ENCODE data around the gene TAS2R13.

The TAS2R13 gene

GRCh38 chr12:10928746-10929286, 19.5 kb upstream of the TAS2R13 start, which contains the start of gene PRH2:
TSS of gene PRH2 (plus strand) at chr12:10929236. CDS start at chr12:10929274, 38 bp downstream.
- H3K4me1 ChIP-seq (ENCODE audit: control insufficient read depth in 2 of 2, insufficient read depth in 2 of 2, low read length in 2 of 2), result no peaks in the 10 kb centered on the region
- H3K9ac ChIP-seq (ENCODE audit: low read depth in 1 of 2, low read length in 2 of 2), result no peak within 1 kb of the TSS
- H3K36me3 ChIP-seq (ENCODE audit: control insufficient read depth in 2 of 2, insufficient read depth in 2 of 2, low read length in 2 of 2), result no peaks in the 10 kb centered on the region
- no peaks in the 10 kb centered on the region for H3K27me3 ChIP-seq (ENCODE audit: control insufficient read depth in 2 of 2, insufficient read depth in 2 of 2, low read length in 2 of 2)
- H3K9me3 ChIP-seq (ENCODE audit: control insufficient read depth in 2 of 2, low read length in 2 of 2), result no peaks in the 10 kb centered on the region
- no peak within 1 kb of the TSS for H3K27ac ChIP-seq (ENCODE audit: low read depth in 2 of 2, low read length in 2 of 2)
- no peak within 1 kb of the TSS for H3K4me3 ChIP-seq (ENCODE audit: low read length in 2 of 2)

GRCh38 chr12:10926269-10926668, 16.9 kb upstream of the TAS2R13 start:
- Histone ChIP-seq H3K4me3 (ENCODE audit: low read length in 2 of 2) (no peak overlapping the region), H3K4me1 (ENCODE audit: control insufficient read depth in 2 of 2, insufficient read depth in 2 of 2, low read length in 2 of 2) (no peaks in the 10 kb centered on the region), H3K9me3 (ENCODE audit: control insufficient read depth in 2 of 2, low read length in 2 of 2) (no peaks in the 10 kb centered on the region), H3K36me3 (ENCODE audit: control insufficient read depth in 2 of 2, insufficient read depth in 2 of 2, low read length in 2 of 2) (no peaks in the 10 kb centered on the region), H3K27ac (ENCODE audit: low read depth in 2 of 2, low read length in 2 of 2) (no peak overlapping the region), H3K27me3 (ENCODE audit: control insufficient read depth in 2 of 2, insufficient read depth in 2 of 2, low read length in 2 of 2) (no peaks in the 10 kb centered on the region), H3K9ac (ENCODE audit: low read depth in 1 of 2, low read length in 2 of 2) (no peak overlapping the region)

GRCh38 chr12:10919809-10920208, 10.4 kb upstream of the TAS2R13 start:
- Histone ChIP-seq H3K9ac (ENCODE audit: low read depth in 1 of 2, low read length in 2 of 2) (no peak overlapping the region), H3K36me3 (ENCODE audit: control insufficient read depth in 2 of 2, insufficient read depth in 2 of 2, low read length in 2 of 2) (no peaks in the 10 kb centered on the region), H3K4me3 (ENCODE audit: low read length in 2 of 2) (no peak overlapping the region), H3K9me3 (ENCODE audit: control insufficient read depth in 2 of 2, low read length in 2 of 2) (no peaks in the 10 kb centered on the region), H3K27ac (ENCODE audit: low read depth in 2 of 2, low read length in 2 of 2) (no peak overlapping the region), H3K4me1 (ENCODE audit: control insufficient read depth in 2 of 2, insufficient read depth in 2 of 2, low read length in 2 of 2) (no peaks in the 10 kb centered on the region), H3K27me3 (ENCODE audit: control insufficient read depth in 2 of 2, insufficient read depth in 2 of 2, low read length in 2 of 2) (no peaks in the 10 kb centered on the region)

GRCh38 chr12:10910380-10910779, 1.0 kb upstream of the TAS2R13 start:
- Histone ChIP-seq H3K27me3 (ENCODE audit: control insufficient read depth in 2 of 2, insufficient read depth in 2 of 2, low read length in 2 of 2) (no peaks in the 10 kb centered on the region), H3K9ac (ENCODE audit: low read depth in 1 of 2, low read length in 2 of 2) (no peak overlapping the region), H3K4me1 (ENCODE audit: control insufficient read depth in 2 of 2, insufficient read depth in 2 of 2, low read length in 2 of 2) (no peaks in the 10 kb centered on the region), H3K36me3 (ENCODE audit: control insufficient read depth in 2 of 2, insufficient read depth in 2 of 2, low read length in 2 of 2) (no peaks in the 10 kb centered on the region), H3K27ac (ENCODE audit: low read depth in 2 of 2, low read length in 2 of 2) (no peak overlapping the region), H3K9me3 (ENCODE audit: control insufficient read depth in 2 of 2, low read length in 2 of 2) (no peaks in the 10 kb centered on the region), H3K4me3 (ENCODE audit: low read length in 2 of 2) (no peak overlapping the region)

- no peaks in the 10 kb centered on the region for H3K27me3 ChIP-seq (ENCODE audit: control insufficient read depth in 2 of 2, insufficient read depth in 2 of 2, low read length in 2 of 2)
- no peaks in the 10 kb centered on the region for H3K4me1 ChIP-seq (ENCODE audit: control insufficient read depth in 2 of 2, insufficient read depth in 2 of 2, low read length in 2 of 2)
- H3K9me3 ChIP-seq (ENCODE audit: control insufficient read depth in 2 of 2, low read length in 2 of 2), result peaks cover 3 to 4% of the 10 kb centered on the region in 2 donors
- no peaks in the 10 kb centered on the region for H3K36me3 ChIP-seq (ENCODE audit: control insufficient read depth in 2 of 2, insufficient read depth in 2 of 2, low read length in 2 of 2)
- H3K27ac ChIP-seq (ENCODE audit: low read depth in 2 of 2, low read length in 2 of 2), result no peak overlapping the region
- no peak overlapping the region for H3K4me3 ChIP-seq (ENCODE audit: low read length in 2 of 2)
- no peak overlapping the region for H3K9ac ChIP-seq (ENCODE audit: low read depth in 1 of 2, low read length in 2 of 2)
Measured at GRCh38 chr12:10904686-10905085, 4.7 kb downstream of the TAS2R13 start.

GRCh38 chr12:10901427-10901826, 7.9 kb downstream of the TAS2R13 start:
- Histone ChIP-seq H3K27me3 (ENCODE audit: control insufficient read depth in 2 of 2, insufficient read depth in 2 of 2, low read length in 2 of 2) (no peaks in the 10 kb centered on the region), H3K4me1 (ENCODE audit: control insufficient read depth in 2 of 2, insufficient read depth in 2 of 2, low read length in 2 of 2) (no peaks in the 10 kb centered on the region), H3K4me3 (ENCODE audit: low read length in 2 of 2) (no peak overlapping the region), H3K36me3 (ENCODE audit: control insufficient read depth in 2 of 2, insufficient read depth in 2 of 2, low read length in 2 of 2) (no peaks in the 10 kb centered on the region), H3K9ac (ENCODE audit: low read depth in 1 of 2, low read length in 2 of 2) (no peak overlapping the region), H3K9me3 (ENCODE audit: control insufficient read depth in 2 of 2, low read length in 2 of 2) (peaks cover 3 to 4% of the 10 kb centered on the region in 2 donors), H3K27ac (ENCODE audit: low read depth in 2 of 2, low read length in 2 of 2) (no peak overlapping the region)

- no peak overlapping the region for H3K27ac ChIP-seq (ENCODE audit: low read depth in 2 of 2, low read length in 2 of 2)
- H3K9me3 ChIP-seq (ENCODE audit: control insufficient read depth in 2 of 2, low read length in 2 of 2), result peaks cover 3 to 4% of the 10 kb centered on the region in 2 donors
- no peak overlapping the region for H3K4me3 ChIP-seq (ENCODE audit: low read length in 2 of 2)
- H3K27me3 ChIP-seq (ENCODE audit: control insufficient read depth in 2 of 2, insufficient read depth in 2 of 2, low read length in 2 of 2), result no peaks in the 10 kb centered on the region
- no peaks in the 10 kb centered on the region for H3K36me3 ChIP-seq (ENCODE audit: control insufficient read depth in 2 of 2, insufficient read depth in 2 of 2, low read length in 2 of 2)
- no peaks in the 10 kb centered on the region for H3K4me1 ChIP-seq (ENCODE audit: control insufficient read depth in 2 of 2, insufficient read depth in 2 of 2, low read length in 2 of 2)
- H3K9ac ChIP-seq (ENCODE audit: low read depth in 1 of 2, low read length in 2 of 2), result no peak overlapping the region
Measured at GRCh38 chr12:10900972-10901371, 8.4 kb downstream of the TAS2R13 start.

GRCh38 chr12:10900530-10900929, 8.8 kb downstream of the TAS2R13 start:
- peaks cover 3 to 4% of the 10 kb centered on the region in 2 donors for H3K9me3 ChIP-seq (ENCODE audit: control insufficient read depth in 2 of 2, low read length in 2 of 2)
- no peak overlapping the region for H3K27ac ChIP-seq (ENCODE audit: low read depth in 2 of 2, low read length in 2 of 2)
- no peaks in the 10 kb centered on the region for H3K36me3 ChIP-seq (ENCODE audit: control insufficient read depth in 2 of 2, insufficient read depth in 2 of 2, low read length in 2 of 2)
- H3K4me3 ChIP-seq (ENCODE audit: low read length in 2 of 2), result no peak overlapping the region
- H3K4me1 ChIP-seq (ENCODE audit: control insufficient read depth in 2 of 2, insufficient read depth in 2 of 2, low read length in 2 of 2), result no peaks in the 10 kb centered on the region
- H3K9ac ChIP-seq (ENCODE audit: low read depth in 1 of 2, low read length in 2 of 2), result no peak overlapping the region
- H3K27me3 ChIP-seq (ENCODE audit: control insufficient read depth in 2 of 2, insufficient read depth in 2 of 2, low read length in 2 of 2), result no peaks in the 10 kb centered on the region

- H3K27me3 ChIP-seq (ENCODE audit: control insufficient read depth in 2 of 2, insufficient read depth in 2 of 2, low read length in 2 of 2), result no peaks in the 10 kb centered on the region
- no peak overlapping the region for H3K9ac ChIP-seq (ENCODE audit: low read depth in 1 of 2, low read length in 2 of 2)
- H3K4me1 ChIP-seq (ENCODE audit: control insufficient read depth in 2 of 2, insufficient read depth in 2 of 2, low read length in 2 of 2), result peaks cover 0 to 4% of the 10 kb centered on the region in 2 donors
- H3K9me3 ChIP-seq (ENCODE audit: control insufficient read depth in 2 of 2, low read length in 2 of 2), result no peaks in the 10 kb centered on the region
- no peak overlapping the region for H3K4me3 ChIP-seq (ENCODE audit: low read length in 2 of 2)
- no peaks in the 10 kb centered on the region for H3K36me3 ChIP-seq (ENCODE audit: control insufficient read depth in 2 of 2, insufficient read depth in 2 of 2, low read length in 2 of 2)
- no peak overlapping the region for H3K27ac ChIP-seq (ENCODE audit: low read depth in 2 of 2, low read length in 2 of 2)
Measured at GRCh38 chr12:10896854-10897253, 12.5 kb downstream of the TAS2R13 start.

- H3K27me3 ChIP-seq (ENCODE audit: control insufficient read depth in 2 of 2, insufficient read depth in 2 of 2, low read length in 2 of 2), result no peaks in the 10 kb centered on the region
- H3K9ac ChIP-seq (ENCODE audit: low read depth in 1 of 2, low read length in 2 of 2), result no peak overlapping the region
- no peaks in the 10 kb centered on the region for H3K9me3 ChIP-seq (ENCODE audit: control insufficient read depth in 2 of 2, low read length in 2 of 2)
- peaks cover 0 to 4% of the 10 kb centered on the region in 2 donors for H3K4me1 ChIP-seq (ENCODE audit: control insufficient read depth in 2 of 2, insufficient read depth in 2 of 2, low read length in 2 of 2)
- H3K27ac ChIP-seq (ENCODE audit: low read depth in 2 of 2, low read length in 2 of 2), result no peak overlapping the region
- H3K36me3 ChIP-seq (ENCODE audit: control insufficient read depth in 2 of 2, insufficient read depth in 2 of 2, low read length in 2 of 2), result no peaks in the 10 kb centered on the region
- H3K4me3 ChIP-seq (ENCODE audit: low read length in 2 of 2), result no peak overlapping the region
Measured at GRCh38 chr12:10891937-10892336, 17.4 kb downstream of the TAS2R13 start.

GRCh38 chr12:10889226-10889625, 20.1 kb downstream of the TAS2R13 start:
- Histone ChIP-seq H3K9ac (ENCODE audit: low read depth in 1 of 2, low read length in 2 of 2) (no peak overlapping the region), H3K27me3 (ENCODE audit: control insufficient read depth in 2 of 2, insufficient read depth in 2 of 2, low read length in 2 of 2) (no peaks in the 10 kb centered on the region), H3K4me3 (ENCODE audit: low read length in 2 of 2) (no peak overlapping the region), H3K36me3 (ENCODE audit: control insufficient read depth in 2 of 2, insufficient read depth in 2 of 2, low read length in 2 of 2) (no peaks in the 10 kb centered on the region), H3K9me3 (ENCODE audit: control insufficient read depth in 2 of 2, low read length in 2 of 2) (no peaks in the 10 kb centered on the region), H3K27ac (ENCODE audit: low read depth in 2 of 2, low read length in 2 of 2) (no peak overlapping the region), H3K4me1 (ENCODE audit: control insufficient read depth in 2 of 2, insufficient read depth in 2 of 2, low read length in 2 of 2) (peaks cover 0 to 4% of the 10 kb centered on the region in 2 donors)

Data from mucosa of rectum (tissue), 2 donors.